Stimulated activated CD4-positive, alpha-beta T cell treated with anti-CD3 and anti-CD28 coated beads, Interleukin-1b, Interleukin-23, amount 100 ng/mL, for 4 hours (primary cell): ENCODE results near the gene LIN7A.

Source experiments
- DNase-seq, 2 donors: peaks; one replicate each; pipeline ENCODE4 v3.0.0-alpha.2; 2020; ENCODE audit warnings: low read depth in 2 of 2

LIN7A gene, protein sequence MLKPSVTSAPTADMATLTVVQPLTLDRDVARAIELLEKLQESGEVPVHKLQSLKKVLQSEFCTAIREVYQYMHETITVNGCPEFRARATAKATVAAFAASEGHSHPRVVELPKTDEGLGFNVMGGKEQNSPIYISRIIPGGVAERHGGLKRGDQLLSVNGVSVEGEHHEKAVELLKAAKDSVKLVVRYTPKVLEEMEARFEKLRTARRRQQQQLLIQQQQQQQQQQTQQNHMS

DNA sequence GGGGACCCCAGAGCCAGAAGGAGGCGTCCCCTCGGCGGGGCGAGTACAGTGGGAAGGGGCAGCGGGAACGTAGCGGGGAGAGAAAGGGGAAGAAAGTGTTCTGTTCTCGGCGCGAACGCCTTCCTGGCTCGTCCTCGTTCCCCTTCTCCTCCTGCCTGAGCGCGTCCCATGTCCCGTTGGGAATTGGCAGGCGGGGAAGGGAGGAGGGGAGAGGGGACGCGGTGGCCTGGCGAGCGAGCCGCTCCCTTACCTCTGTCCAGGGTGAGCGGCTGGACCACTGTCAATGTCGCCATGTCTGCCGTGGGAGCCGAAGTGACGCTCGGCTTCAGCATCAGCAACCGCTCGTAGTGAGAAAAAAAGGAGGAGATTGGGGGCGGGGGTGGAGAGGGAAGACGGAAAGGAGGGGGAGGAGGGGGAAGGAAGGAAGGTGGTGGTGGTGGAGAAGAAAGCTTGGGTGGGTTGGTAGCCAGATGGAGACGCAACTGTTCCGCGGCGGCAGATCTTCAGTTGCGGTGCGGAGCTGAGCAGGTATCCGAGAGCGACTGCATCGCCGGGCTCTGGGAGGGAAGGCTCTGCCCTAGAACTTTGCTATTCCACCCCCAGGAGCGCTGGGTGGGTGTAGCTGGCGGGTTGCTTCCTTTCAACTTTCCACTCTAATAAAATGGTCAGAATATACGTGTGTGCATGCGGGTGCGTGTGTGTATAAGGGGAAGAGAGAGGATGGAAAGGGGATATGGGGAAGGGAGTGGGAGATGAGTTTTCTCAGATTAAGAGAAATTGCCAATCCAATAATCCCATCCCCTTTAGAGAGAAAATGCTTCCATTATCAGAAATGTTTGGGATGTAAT, at the start of gene LIN7A:
TSS of gene LIN7A (minus strand) at position 544 of the 848 bp plus-strand sequence. CDS start at position 332, 212 bp downstream.
- no peak for DNase-seq

DNA sequence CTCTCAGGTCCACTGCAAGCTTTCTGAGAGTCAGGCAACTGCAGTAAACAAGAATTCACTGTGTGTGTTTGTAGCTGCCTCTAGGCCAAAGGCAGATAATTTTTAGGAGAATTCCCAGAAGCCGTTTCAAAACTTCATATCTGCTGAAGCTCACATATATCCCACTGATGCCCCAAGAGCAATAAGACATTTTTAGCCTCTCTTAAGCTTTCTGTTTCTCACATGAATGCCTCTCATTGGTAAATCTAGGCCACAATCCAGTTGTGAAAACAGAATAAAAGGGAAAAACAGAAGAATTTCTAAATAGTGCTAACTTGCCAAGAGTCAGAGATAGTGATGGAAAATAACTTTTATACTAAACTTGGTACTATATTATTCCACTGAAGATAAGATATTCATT, 48.5 kb upstream of the LIN7A start:
- no peak for DNase-seq

DNA sequence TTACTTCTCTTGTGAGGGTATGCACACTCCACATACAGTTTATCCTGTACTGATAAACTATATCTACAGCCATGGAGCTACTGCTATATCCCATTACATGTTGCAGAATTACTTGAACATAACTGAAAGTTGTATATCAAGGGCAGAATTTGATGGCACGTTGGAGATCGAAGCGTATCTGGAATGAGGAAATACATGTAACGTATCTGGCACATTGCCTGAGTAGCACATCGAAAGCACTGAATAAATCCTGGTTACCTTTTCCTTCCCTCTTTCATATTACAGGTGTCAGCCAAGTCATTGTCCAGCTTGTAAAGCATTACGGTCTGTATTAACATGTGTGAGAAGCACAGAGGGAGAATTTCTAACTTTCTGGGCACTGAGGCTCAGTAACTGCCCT, 42.1 kb upstream of the LIN7A start:
- no peak for DNase-seq

DNA sequence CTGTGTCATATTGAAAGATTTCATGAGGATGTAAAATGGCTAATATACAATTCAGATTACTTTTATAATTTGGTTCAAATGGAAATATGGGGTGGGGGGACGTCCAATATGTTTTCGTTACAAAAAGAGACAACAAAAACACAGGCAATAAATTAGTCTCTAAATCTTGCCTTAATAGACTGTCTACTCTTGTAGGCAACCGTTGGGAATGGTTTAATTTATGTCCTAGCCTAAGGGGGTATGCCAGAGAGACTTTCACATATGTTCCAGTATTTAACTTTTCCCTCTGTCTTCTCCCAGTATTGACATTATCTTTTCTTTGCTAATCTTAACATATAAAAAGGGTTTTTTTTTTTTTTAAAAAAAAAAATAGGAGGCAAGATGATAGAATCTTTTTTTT, 41.5 kb upstream of the LIN7A start:
- no peak for DNase-seq

DNA sequence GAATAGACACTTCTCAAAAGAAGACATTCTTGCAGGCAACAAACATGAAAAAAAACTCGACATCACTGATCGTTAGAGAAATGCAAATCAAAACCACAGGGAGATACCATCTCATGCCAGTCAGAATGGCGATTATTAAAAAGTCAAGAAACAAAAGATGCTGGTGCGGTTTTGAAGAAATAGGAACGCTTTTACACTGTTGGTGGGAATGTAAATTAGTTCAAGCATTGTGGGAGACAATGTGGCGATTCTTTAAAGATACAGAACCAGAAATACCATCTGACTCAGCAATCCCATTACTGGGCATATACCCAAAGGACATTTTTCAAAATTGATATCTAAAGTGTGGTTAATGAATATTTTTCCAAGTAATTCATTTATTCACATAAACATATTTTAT, 39.6 kb upstream of the LIN7A start:
- DNase-seq: no peak

DNA sequence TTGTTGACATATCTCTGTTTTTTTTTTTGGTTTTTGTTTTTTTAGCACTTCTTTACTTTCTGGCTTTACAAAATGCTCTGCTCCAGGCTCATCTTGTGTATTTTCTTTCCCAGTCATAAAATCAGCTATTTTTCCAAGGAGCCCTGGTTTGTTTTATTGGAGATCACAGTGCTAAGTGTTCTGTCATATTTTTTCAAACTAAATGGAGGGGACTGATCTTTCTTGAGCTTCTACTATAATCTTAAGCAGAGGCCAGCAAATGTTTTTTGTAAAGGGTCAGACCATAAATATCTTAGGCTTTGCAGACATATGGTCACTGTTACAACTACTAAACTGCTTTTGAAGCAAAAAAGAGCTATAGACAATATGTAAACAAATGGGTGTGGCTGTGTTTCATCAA, 30.6 kb upstream of the LIN7A start:
- no peak for DNase-seq

DNA sequence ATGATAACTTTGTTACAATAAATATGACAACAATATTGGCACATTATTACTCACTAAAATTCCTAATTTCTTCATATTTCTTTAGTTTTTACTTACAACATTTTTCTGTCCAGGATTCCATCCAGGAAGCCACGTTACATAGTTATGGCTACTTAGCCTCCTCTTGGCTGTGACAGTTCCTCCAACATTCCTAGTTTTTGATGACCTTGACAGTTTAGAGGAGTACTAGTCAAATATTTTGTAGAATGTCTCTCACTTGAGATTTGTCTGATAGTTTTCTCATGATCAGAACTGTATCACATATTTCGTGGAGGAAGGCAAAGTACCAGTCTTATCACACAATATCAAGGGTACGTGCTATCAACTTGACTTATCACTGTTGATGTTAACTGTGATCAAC, 29.8 kb upstream of the LIN7A start:
- no peak for DNase-seq

DNA sequence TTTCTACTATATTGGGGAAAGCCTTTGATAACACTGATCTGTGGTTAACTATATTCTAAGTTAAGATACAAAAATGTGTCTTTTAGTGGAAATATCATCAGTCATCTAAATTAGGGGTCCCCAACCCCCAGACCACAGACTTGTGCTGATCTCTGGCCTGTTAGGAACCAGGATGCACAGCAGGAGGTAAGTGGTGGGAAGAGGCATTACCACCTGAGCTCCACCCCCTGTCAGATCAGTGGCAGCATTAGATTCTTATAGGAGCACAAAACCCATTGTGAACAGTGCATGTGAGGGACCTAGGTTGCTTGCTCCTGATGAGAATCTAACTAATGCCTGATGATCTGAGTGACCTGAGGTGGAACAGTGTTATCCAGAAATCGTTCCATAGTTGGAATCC, 28.3 kb upstream of the LIN7A start:
- no peak for DNase-seq

DNA sequence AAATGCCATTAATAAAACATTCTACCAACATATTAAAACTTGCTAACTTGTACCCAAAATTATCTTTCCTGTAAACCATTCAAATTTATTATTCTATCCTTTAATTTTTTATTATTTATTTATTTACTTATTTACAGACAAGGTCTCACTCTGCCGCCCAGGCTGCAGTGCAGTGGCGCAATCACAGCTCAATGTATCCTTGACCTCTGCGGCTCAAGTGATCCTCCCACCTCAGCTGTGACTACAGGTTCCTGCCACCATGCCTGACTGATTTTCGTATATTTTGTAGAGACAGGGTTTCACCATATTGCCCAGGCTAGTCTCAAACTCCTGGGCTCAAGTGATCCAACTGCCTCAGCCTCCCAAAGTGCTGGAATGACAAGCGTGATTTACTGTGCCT, 20.4 kb upstream of the LIN7A start:
- no peak for DNase-seq

DNA sequence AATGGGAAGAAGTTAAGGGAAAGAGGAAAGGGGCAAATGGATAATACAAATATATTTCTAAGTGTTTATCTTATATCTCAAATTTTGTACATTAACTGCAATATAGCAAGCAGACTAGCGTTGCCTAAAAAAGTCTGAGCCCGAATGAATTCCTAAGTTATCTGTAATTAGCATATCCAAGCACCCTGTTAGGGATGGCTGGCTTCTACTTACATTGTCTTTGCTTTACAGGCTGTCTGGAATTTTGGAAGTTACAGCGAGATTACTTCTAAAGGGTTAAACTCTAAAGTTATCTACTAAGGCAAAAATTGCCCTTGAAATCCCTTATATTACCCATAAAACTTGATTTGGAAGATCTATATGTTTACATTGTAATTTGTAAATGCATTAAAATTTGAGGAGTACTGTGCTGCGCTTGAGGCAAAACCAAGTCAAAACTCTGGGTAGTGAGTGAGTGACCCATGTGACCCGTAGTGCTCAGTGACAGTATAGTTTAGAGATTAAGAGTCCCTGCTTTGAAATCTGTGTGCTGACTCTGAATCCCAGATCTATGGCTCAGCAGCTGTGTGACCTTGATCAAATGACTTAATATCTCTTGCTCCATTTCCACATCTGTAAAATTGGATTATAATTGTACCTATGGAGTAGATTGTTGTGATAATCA, 17.3 kb upstream of the LIN7A start:
- no peak for DNase-seq

DNA sequence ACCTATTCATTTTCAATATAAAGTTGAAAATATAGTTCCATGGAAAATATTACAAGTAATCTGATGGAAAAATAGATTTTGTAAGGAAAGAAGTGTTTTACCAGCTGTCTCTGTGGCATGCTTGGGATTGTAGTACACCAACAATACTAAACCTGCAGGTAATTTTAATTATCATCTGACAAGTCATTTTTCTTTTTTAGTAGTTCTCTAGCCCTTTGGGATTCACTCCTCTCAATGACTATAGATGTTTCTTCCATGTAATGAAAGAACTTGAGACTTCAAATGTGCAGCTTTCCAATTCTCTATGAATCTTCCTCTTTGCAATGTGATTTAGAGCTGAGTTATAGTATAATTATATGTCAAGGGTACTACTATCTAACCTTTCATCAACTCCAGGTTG, 14.7 kb upstream of the LIN7A start:
- no peak for DNase-seq

DNA sequence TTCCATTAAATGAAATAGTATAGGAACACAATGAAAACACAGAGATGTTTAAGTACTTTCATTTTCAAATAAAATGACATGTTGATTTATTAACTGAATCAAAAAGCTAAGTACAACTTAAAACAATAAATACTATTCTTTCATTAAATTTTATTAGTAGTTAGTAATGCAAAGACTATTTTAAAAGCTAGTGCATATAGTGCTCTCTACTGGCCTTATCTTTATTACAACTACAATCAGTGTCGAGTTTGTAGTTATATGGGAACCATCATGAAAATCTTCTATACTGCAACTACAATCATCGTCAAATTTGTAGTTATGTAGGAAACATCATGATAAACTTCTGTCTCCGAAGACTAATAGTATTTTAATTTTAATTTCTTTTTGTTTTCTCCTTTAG, 8.9 kb upstream of the LIN7A start:
- DNase-seq: no peak

DNA sequence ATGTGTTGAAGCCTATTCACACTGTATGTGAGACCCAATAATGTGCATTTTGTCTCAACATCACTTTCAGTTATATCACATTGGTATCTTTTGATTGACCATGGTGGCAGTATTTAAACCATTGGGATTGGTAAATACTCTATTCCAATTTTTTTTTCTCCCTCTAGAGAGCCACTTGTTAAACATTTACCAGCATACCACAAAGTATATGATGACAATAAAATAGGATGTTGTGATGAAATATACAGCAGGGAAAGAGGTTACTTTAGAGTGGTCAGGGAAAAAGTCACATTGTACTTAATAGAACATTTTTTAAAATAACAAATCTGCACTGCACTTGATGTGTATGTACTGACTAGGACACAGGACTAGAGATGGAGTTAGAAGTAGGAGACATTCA, 5.6 kb upstream of the LIN7A start:
- DNase-seq: no peak

DNA sequence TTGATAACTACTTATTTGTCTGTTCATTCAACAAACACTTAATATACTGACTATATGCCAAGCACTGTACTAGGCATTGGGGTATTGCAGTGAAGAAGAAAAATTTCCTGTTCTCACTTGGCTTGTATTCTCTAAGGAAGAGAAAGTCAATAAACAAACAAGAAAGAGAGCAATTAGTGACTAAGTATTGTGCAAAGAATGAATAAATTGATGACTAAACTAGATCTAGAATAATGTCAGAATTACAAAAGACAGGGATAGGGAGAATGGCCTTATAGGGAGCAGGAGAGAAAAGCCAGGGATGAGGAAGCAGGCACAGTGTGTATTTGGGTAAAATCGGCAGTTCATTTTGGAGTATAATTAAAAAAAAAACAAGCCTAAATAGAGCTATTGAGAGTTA, 4.2 kb upstream of the LIN7A start:
- no peak for DNase-seq

DNA sequence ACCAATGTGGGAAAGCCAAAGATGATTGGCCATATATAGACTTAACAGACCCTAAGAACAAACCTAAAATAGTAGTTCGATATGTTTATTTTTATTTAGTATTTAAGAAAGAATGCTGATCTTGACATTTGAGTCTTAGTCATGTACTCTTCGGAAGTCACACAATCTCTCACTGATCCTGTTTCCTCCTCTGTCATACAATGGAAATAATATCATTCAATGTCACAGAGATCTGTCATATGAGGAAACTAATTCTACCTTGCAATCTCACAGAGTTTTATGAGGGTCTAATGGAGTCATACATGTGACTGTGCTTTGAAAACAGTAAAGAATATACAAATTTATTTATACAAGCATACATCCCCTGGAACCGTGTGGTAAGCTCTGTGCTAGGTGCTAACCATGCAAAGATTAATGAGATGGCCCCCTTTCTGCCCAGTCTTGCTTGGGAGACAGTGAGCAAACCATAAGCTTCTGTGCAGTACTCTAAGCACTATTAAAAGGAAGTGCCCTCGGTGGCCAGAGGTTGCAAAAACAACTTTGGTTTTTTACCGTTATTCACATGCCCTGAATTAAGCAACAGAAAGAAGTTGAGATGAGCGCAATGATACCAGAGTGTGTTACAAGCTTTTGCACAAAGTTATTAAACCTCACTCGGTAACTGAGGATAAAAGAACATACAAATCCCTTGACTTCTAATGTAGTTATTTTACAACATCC, 1.7 kb upstream of the LIN7A start:
- no peak for DNase-seq

DNA sequence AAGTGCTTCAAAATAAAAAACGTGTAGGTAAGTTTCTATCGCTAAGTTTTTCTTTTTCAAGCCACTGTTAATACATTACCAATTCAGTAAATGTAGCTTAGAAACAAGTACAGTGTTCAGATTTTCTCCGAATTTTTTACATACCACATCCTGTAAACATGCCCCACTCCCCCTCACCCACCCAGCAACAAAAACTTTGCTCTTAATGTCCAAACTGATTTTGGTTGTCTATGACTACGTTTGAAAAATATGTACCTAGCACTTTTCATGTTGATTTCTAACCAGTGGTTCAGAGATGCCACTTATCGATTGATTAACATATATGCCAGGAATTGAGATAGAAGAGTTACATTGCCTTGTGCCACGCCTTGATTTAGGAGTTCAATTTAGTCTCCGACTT, 663 bp upstream of the LIN7A start:
- no peak for DNase-seq

DNA sequence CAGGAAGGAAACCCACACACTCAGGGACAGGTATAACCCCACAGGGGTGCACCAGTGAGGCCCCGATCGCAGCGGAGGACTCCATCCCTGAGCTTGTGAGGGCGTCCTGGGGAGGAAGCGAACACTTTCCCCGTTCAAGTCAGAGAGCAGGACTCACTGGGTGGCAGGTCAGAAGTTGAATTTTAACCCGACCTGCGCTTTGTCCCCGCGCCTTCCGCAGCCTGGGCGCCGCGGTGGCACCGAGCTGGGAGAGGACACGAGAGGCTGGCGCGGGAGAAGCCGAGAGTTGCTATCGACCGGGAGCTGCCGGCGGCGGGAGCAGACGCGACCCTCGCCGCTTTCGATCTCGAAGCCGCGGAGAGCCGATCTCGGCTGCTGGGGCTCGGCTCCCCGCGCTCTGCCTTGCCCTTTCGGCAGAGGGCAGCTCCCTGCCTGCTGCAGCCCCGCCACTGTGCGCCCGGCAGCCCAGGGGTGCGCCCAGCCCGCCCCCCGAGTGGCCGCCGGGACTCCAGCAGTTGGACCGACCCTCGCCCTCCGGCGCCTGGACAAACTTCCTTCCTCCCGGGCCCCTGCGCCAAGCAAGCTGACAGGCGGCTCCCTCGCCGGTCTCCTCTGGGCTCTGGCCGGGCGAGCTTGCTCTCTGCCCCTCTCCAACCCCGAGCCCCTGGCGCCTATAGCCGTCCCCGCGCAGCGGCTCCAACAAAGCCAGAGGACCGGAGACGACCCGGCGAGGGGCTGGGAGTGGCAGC, 918 bp downstream of the LIN7A start:
- DNase-seq: no peak

DNA sequence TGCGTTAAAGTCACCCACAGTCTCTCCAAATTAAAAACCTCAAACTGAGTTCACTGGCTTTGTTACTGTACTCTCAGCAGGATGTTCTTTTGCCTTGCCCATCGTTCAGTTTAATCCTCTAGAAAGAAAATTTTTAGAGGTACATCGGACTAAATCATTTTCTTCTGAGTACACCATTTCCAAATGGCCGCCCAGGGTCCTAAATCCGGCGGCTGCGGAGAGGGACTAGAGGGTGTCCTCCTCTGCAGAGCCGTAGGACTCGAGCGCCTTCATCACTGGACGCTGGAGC, 1.4 kb downstream of the LIN7A start:
- DNase-seq: no peak

DNA sequence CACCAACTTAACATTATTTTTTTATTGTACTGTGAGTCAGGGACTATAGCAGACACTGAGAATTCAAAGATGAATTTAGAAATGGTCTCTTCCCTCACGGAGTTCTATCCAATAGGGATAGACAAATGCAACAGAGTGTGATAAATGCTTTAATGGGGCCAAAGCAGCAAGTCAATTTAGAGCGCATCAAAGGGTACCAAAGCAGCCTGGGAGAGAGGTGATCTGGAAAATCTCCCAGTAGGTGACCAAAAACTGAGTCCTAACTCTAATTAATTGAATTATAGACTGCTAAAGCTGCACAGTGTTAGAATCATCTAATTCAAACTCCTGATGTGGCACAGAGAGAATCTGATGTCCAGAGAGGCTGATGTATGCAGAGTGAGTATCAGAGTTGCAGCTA, 2.6 kb downstream of the LIN7A start:
- DNase-seq: no peak

DNA sequence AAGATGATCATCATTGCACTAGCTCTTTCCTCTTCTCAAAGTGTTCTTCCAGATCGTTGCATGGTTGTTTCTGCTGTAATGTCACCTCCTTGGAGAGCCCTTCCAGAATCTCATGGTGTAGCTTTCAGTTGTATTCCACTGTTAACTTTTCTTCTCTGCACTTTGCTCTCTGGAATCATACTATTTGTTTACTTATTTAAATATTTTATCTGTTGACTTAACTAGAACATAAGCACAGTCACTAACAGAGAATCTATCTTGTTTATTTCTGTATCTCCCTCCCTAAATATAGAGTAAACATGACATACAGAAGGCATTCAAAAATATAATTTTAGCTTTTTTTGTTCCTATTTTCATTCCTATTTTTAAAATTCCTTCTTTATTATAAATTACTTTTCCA, 11.8 kb downstream of the LIN7A start:
- DNase-seq: no peak

DNA sequence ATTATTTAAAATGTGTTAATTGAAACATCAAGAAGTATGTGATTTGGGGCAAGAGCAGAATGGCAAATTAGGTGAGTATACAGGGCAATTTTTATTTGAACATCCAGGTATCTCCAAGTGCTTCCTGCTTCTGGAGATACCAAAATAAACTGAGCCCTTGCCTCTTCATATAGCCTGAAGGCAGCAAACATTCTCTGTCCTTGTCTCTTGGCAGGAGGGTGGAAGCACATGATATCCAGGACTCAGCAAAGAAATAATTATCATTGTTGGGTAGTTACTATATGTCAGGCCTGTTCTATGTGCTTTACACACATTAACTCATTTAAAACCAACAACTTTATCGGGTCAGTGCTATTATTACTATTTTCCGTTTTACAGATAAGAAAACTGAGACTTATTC, 12.5 kb downstream of the LIN7A start:
- DNase-seq: no peak

DNA sequence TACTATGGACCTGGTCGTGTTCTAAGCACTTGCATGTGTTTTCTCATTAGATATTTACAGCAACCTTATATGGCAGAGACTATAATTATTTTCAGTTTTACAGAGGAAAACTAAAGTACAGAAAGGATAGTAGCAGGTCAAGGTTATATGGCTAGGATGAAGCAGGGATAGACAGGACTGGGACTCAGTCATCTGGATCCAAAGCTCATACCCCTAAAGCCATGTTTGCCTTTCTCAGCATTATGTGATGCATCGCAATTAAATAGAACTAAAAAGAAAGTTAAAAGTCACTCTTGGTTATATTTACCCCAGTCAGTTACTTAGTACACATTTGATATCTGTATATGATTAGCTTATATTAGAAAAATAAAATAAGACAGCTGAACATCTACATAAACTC, 13.3 kb downstream of the LIN7A start:
- DNase-seq: no peak
